HCT116 (cell line): ENCODE results near the gene SLC22A23. TPM values are rescaled to one million over a fixed set of nuclear protein-coding genes. Genes with fewer than 3 reads are reported as not detected.

Experiments
- ATAC-seq: fragments of 200-7000 bp; cut with Tn5 transposase; 2 replicates; pipeline ENCODE4 v1.9.1; 2020; ENCODE audit warnings: mild to moderate bottlenecking, moderate library complexity
- BruUV-seq: library from RNA; stranded (reverse); fragments of 400-500 nt; replicated peaks from 2 replicates; lab custom pipeline; 2021; lab: Mats Ljungman, UMichigan
- CTCF ChIA-PET: fragments of 300-600 bp; sonication (Branson Sonifier 250); formaldehyde crosslinking; loops from one replicate; lab custom pipeline; 2021; ENCODE audit warnings: antibody characterized with exemption; lab: Charles Lee
- POLR2A ChIA-PET: fragments of 300-600, 350-600 bp; sonication (Branson Sonifier 250); formaldehyde crosslinking; loops from one replicate; lab custom pipeline; 2021; ENCODE audit warnings: antibody characterized with exemption; lab: Charles Lee
- RAD21 ChIA-PET, 2 experiments: fragments of 300-600 bp; sonication (Branson Sonifier 250); formaldehyde crosslinking; loops; one replicate each; lab custom pipeline; 2023; ENCODE audit warnings: low total read pairs in 2 of 2; ENCODE audit not compliant: uncharacterized antibody in 2 of 2, unreplicated experiment in 2 of 2, low non-redundant PET in 1 of 2; lab: Charles Lee
- DNase-seq: peaks from one replicate; pipeline ENCODE4 v3.0.0-alpha.2; 2010; ENCODE audit warnings: low read depth, low spot score
- H2AFZ ChIP-seq: fragments of 200-600 bp; shearing (Covaris generic), sonication (generic); 2 replicates; pipeline ENCODE4 v1.6.1; 2017; ENCODE audit warnings: low read depth, mixed run types, mixed read lengths, antibody characterized with exemption, low read length; ENCODE audit not compliant: poor library complexity, severe bottlenecking
- H3K27ac ChIP-seq: 2 replicates; pipeline ENCODE4 v1.5.1; 2012; ENCODE audit warnings: low read depth, low read length
- H3K27me3 ChIP-seq: fragments of 200-600 bp; sonication (generic); 2 replicates; pipeline ENCODE4 v1.6.1; 2016; ENCODE audit warnings: mixed run types, low read length, mixed read lengths; ENCODE audit not compliant: insufficient read depth
- H3K36me3 ChIP-seq, 2 experiments: fragments of 200-500 bp in 1 of 2; fragments of 200-600 bp in 1 of 2; sonication (Bioruptor generic) in 1 of 2; sonication (generic) in 1 of 2; 2 replicates each; pipeline versions ENCODE4 v1.5.1 to v1.6.1; 2014 to 2016; ENCODE audit warnings: low read length in 2 of 2, inconsistent platforms in 1 of 2, mixed read lengths in 1 of 2, mixed run types in 1 of 2; ENCODE audit not compliant: insufficient read depth in 2 of 2, control insufficient read depth in 1 of 2
- H3K4me1 ChIP-seq, 2 experiments: fragments of 200-600 bp in 1 of 2; sonication (generic) in 1 of 2; 2 replicates each; pipeline versions ENCODE4 v1.5.1 to v1.6.1; 2012 to 2017; ENCODE audit warnings: low read length in 2 of 2, inconsistent platforms in 1 of 2, mild to moderate bottlenecking in 1 of 2, mixed read lengths in 1 of 2, mixed run types in 1 of 2, moderate library complexity in 1 of 2; ENCODE audit not compliant: insufficient read depth in 2 of 2, control insufficient read depth in 1 of 2
- H3K4me2 ChIP-seq: fragments of 200-600 bp; sonication (generic); 2 replicates; pipeline ENCODE4 v1.6.1; 2017; ENCODE audit warnings: mixed run types, low read length, mixed read lengths
- H3K4me3 ChIP-seq, 2 experiments: fragments of 200-600 bp in 1 of 2; sonication (generic) in 1 of 2; replicated peaks in 1 of 2; 2 replicates each; pipeline ENCODE4 v1.5.1; 2011 to 2016; ENCODE audit warnings: low read length in 2 of 2, control low read depth in 1 of 2, low read depth in 1 of 2, mild to moderate bottlenecking in 1 of 2, mixed read lengths in 1 of 2, mixed run types in 1 of 2
- H3K79me2 ChIP-seq: fragments of 200-600 bp; sonication (generic); 2 replicates; pipeline ENCODE4 v1.6.1; 2017; ENCODE audit warnings: mild to moderate bottlenecking, mixed run types, low read length, moderate library complexity, mixed read lengths; ENCODE audit not compliant: insufficient read depth
- H3K9ac ChIP-seq: fragments of 200-600 bp; sonication (generic); 2 replicates; pipeline ENCODE4 v1.6.1; 2016; ENCODE audit warnings: low read length, mixed read lengths
- H3K9me2 ChIP-seq: fragments of 200-600 bp; sonication (generic), shearing (Covaris generic); 2 replicates; pipeline ENCODE4 v1.6.1; 2017; ENCODE audit warnings: mixed run types, mild to moderate bottlenecking, moderate library complexity; ENCODE audit not compliant: insufficient read depth
- H3K9me3 ChIP-seq, 2 experiments: fragments of 200-500 bp in 1 of 2; fragments of 200-600 bp in 1 of 2; sonication (Bioruptor generic) in 1 of 2; sonication (generic) in 1 of 2; 2 replicates each; pipeline ENCODE4 v1.6.1; 2014 to 2017; ENCODE audit warnings: low read length in 2 of 2, mixed read lengths in 2 of 2, inconsistent platforms in 1 of 2, low read depth in 1 of 2, mild to moderate bottlenecking in 1 of 2, mixed run types in 1 of 2, moderate library complexity in 1 of 2; ENCODE audit not compliant: control insufficient read depth in 1 of 2, insufficient read depth in 1 of 2
- H4K20me1 ChIP-seq: fragments of 200-600 bp; sonication (generic), shearing (Covaris generic); 2 replicates; pipeline ENCODE4 v1.6.1; 2017; ENCODE audit warnings: mixed run types, mild to moderate bottlenecking, moderate library complexity; ENCODE audit not compliant: insufficient read depth
- CTCF ChIP-seq, 3 experiments: fragments of 200-600 bp in 1 of 3; sonication (generic) in 1 of 3; IDR thresholded peaks in 2 of 3; conservative IDR thresholded peaks in 1 of 3; 2 replicates each; pipeline ENCODE4 v1.5.1; 2012 to 2017; ENCODE audit warnings: low read depth in 2 of 3, low read length in 2 of 3, antibody characterized with exemption in 1 of 3, borderline replicate concordance in 1 of 3, control low read depth in 1 of 3, mild to moderate bottlenecking in 1 of 3, mixed read lengths in 1 of 3, mixed run types in 1 of 3, moderate library complexity in 1 of 3; ENCODE audit not compliant: insufficient read depth in 1 of 3
- EGR1 ChIP-seq: IDR thresholded peaks from 2 replicates; pipeline ENCODE4 v1.6.1; 2012; ENCODE audit warnings: low read depth
- EZH2 ChIP-seq: fragments of 200-600 bp; sonication (generic); IDR thresholded peaks from 2 replicates; pipeline ENCODE4 v1.6.1; 2017; ENCODE audit warnings: antibody characterized with exemption, mixed run types
- POLR2AphosphoS5 ChIP-seq: IDR thresholded peaks from 2 replicates; pipeline ENCODE4 v1.6.1; 2011; ENCODE audit warnings: mild to moderate bottlenecking, low read depth, low read length, moderate library complexity
- RAD21 ChIP-seq: IDR thresholded peaks from 2 replicates; pipeline ENCODE4 v1.6.1; 2012; ENCODE audit warnings: low read depth, mild to moderate bottlenecking
- SP1 ChIP-seq: IDR thresholded peaks from 2 replicates; pipeline ENCODE4 v1.6.1; 2012; ENCODE audit warnings: low read depth
- SRF ChIP-seq: IDR thresholded peaks from 2 replicates; pipeline ENCODE4 v1.6.1; 2012; ENCODE audit warnings: low read depth
- ZBTB33 ChIP-seq: IDR thresholded peaks from 2 replicates; pipeline ENCODE4 v1.6.1; 2011; ENCODE audit warnings: mild to moderate bottlenecking, low read length, moderate library complexity; ENCODE audit not compliant: insufficient replicate concordance; ENCODE audit errors: extremely low read depth
- ZFX ChIP-seq: fragments of 450-650 bp; IDR thresholded peaks from 2 replicates; pipeline ENCODE4 v1.6.1; 2017
- intact Hi-C: fragments of 100-400 bp; cut with micrococcal nuclease; formaldehyde crosslinking; loops from 2 replicates; pipeline ENCODE4 v1.10.0; 2022
- total RNA-seq: library from RNA; stranded (reverse); gene quantifications from one replicate; pipeline ENCODE4 v1.2.1, GENCODE V29; 2021; ENCODE audit not compliant: unreplicated experiment

SLC22A23 gene
- total RNA-seq, 1 experiment from 2014 or later, result 11.5 TPM

DNA sequence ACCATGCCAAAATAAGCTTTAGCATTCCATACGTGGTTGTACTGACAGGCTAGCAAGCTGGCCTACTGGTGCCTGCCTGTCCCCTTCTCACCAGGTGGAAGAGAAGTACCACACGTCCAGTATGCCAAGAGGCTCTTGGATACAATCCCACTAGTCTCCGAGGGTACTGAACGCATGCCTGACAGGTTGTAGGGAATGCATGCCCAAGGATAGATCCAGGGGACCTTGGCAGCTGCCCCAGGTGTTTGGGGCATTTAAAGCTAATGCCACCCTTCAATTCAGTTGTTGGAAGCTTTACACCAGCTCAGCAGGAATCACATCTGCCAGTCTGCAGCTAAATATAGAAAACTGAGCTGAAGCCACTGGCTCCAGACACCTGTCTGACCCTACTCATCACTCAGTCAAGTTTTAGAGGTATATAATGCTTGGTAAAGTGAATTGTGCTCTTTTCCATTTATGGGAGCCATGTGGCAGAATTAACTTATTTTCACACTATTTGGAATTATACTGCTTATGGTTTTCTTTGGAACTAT lies 234.3 kb downstream of the SLC22A23 start:
- H3K4me3 ChIP-seq, result no peak overlapping the region
- H2AFZ ChIP-seq, result no peak overlapping the region
- H3K9me3 ChIP-seq, result no peaks in the 10 kb centered on the region
- ATAC-seq, result no peak
- H3K9ac ChIP-seq, result no peak overlapping the region
- no peak for TF ChIP-seq CTCF (IDR thresholded peaks at IDR 0.05 in 2 of 3, conservative IDR thresholded peaks at IDR 0.05 in 1 of 3; ENCODE audit: borderline replicate concordance in 1 of 3, insufficient read depth in 1 of 3, low read depth in 2 of 3, low read length in 2 of 3)
- ChIA-PET POLR2A (interaction anchor here (1.1 kb wide), 1 partner anchor 13 kb away, joined by 4 read pairs; no protein-coding TSS in a partner anchor), CTCF (interaction anchor here (0.6 to 1.4 kb wide), 2 partner anchors 29 to 58 kb away, joined by 3 to 4 read pairs; no protein-coding TSS in a partner anchor), RAD21 (no interaction called here)
- H3K27ac ChIP-seq, result no peak overlapping the region
- intact Hi-C loops, result no loop called here
- H3K9me2 ChIP-seq, result no peaks in the 10 kb centered on the region
- H3K4me1 ChIP-seq, result no peaks in the 10 kb centered on the region
- H3K4me2 ChIP-seq, result no peak overlapping the region
- BruUV-seq, result no TSS peak
- DNase-seq, result no peak
- H3K27me3 ChIP-seq, result no peaks in the 10 kb centered on the region
- no peaks in the 10 kb centered on the region for H3K79me2 ChIP-seq
- no peaks in the 10 kb centered on the region for H3K36me3 ChIP-seq
- no peaks in the 10 kb centered on the region for H4K20me1 ChIP-seq

GRCh38 chr6:3221578-3221977 lies 235.3 kb downstream of the SLC22A23 start:
- H3K9me2 ChIP-seq, result no peaks in the 10 kb centered on the region
- no peak overlapping the region for H3K4me3 ChIP-seq
- TF ChIP-seq EZH2 (no peak), ZBTB33 (no peak), RAD21 (no peak), POLR2AphosphoS5 (no peak), CTCF (IDR thresholded peaks at IDR 0.05 in 2 of 3, conservative IDR thresholded peaks at IDR 0.05 in 1 of 3; ENCODE audit: borderline replicate concordance in 1 of 3, insufficient read depth in 1 of 3, low read depth in 2 of 3, low read length in 2 of 3) (no peak), SP1 (no peak), ZFX (no peak), SRF (no peak), EGR1 (no peak)
- ChIA-PET POLR2A (no interaction called here), CTCF (no interaction called here), RAD21 (no interaction called here)
- H3K36me3 ChIP-seq, result no peaks in the 10 kb centered on the region
- H2AFZ ChIP-seq, result no peak overlapping the region
- no peak overlapping the region for H3K4me2 ChIP-seq
- no peaks in the 10 kb centered on the region for H3K27me3 ChIP-seq
- no peak overlapping the region for H3K9ac ChIP-seq
- intact Hi-C loops, result no loop called here
- no peaks in the 10 kb centered on the region for H3K79me2 ChIP-seq
- H3K4me1 ChIP-seq, result no peaks in the 10 kb centered on the region
- H4K20me1 ChIP-seq, result no peaks in the 10 kb centered on the region
- ATAC-seq (no peak), DNase-seq (no peak)
- no peaks in the 10 kb centered on the region for H3K9me3 ChIP-seq
- no peak overlapping the region for H3K27ac ChIP-seq
- no TSS peak for BruUV-seq
